IPS-20b (cell line): ENCODE measurements around the gene ALDH16A1.

Experiments used
- H3K27ac ChIP-seq: one replicate; pipeline ENCODE4 v1.5.1; 2013; ENCODE audit warnings: low read length
- H3K27me3 ChIP-seq: 2 replicates; pipeline ENCODE4 v1.6.1; 2013; ENCODE audit warnings: mild to moderate bottlenecking, low read length, inconsistent platforms; ENCODE audit not compliant: insufficient read depth
- H3K36me3 ChIP-seq: 2 replicates; pipeline ENCODE4 v1.6.1; 2013; ENCODE audit warnings: low read depth, mild to moderate bottlenecking, inconsistent platforms, low read length, moderate library complexity; ENCODE audit not compliant: insufficient read depth
- H3K4me1 ChIP-seq: 2 replicates; pipeline ENCODE4 v1.6.1; 2013; ENCODE audit warnings: mild to moderate bottlenecking, control low read depth, inconsistent platforms, low read length, moderate library complexity; ENCODE audit not compliant: insufficient read depth
- H3K4me3 ChIP-seq: 2 replicates; pipeline ENCODE4 v1.5.1; 2013; ENCODE audit warnings: mild to moderate bottlenecking, low read length, inconsistent platforms
- H3K9ac ChIP-seq: 2 replicates; pipeline ENCODE4 v1.6.1; 2013; ENCODE audit warnings: low read depth, mild to moderate bottlenecking, inconsistent platforms, low read length, moderate library complexity
- H3K9me3 ChIP-seq: 2 replicates; pipeline ENCODE4 v1.6.1; 2013; ENCODE audit warnings: mild to moderate bottlenecking, low read depth, low read length, inconsistent platforms; ENCODE audit not compliant: insufficient read depth

Gene ALDH16A1

GRCh38 chr19:49425922-49426592 is 27.0 kb upstream of the ALDH16A1 start:
- H3K27me3 ChIP-seq: peaks cover 97% of the 10 kb centered on the region
- peak overlapping the region; percentile 45 for H3K4me3 ChIP-seq
- H3K9ac ChIP-seq: peak overlapping the region; percentile 16; the same call in 1 of the 2 replicates
- no peaks in the 10 kb centered on the region for H3K36me3 ChIP-seq
- H3K4me1 ChIP-seq: peaks cover 13% of the 10 kb centered on the region; the same call in 1 of the 2 replicates
- no peak overlapping the region for H3K27ac ChIP-seq
- no peaks in the 10 kb centered on the region for H3K9me3 ChIP-seq

- H3K36me3 ChIP-seq: no peaks in the 10 kb centered on the region
- H3K27ac ChIP-seq: no peak overlapping the region
- H3K4me1 ChIP-seq: peaks cover 13% of the 10 kb centered on the region; the same call in 1 of the 2 replicates
- no peak overlapping the region for H3K9ac ChIP-seq
- H3K4me3 ChIP-seq: no peak overlapping the region
- peaks cover 97% of the 10 kb centered on the region for H3K27me3 ChIP-seq
- no peaks in the 10 kb centered on the region for H3K9me3 ChIP-seq
Measured at GRCh38 chr19:49427339-49427738, 25.7 kb upstream of the ALDH16A1 start.

GRCh38 chr19:49427855-49428546 is 25.0 kb upstream of the ALDH16A1 start:
- H3K27me3 ChIP-seq: peaks cover 97% of the 10 kb centered on the region
- peak overlapping the region; percentile 81; the same call in 1 of the 2 replicates for H3K9ac ChIP-seq
- H3K4me3 ChIP-seq: peak overlapping the region; percentile 78
- H3K36me3 ChIP-seq: no peaks in the 10 kb centered on the region
- H3K27ac ChIP-seq: no peak overlapping the region
- H3K4me1 ChIP-seq: peaks cover 13% of the 10 kb centered on the region; the same call in 1 of the 2 replicates
- H3K9me3 ChIP-seq: no peaks in the 10 kb centered on the region

GRCh38 chr19:49428547-49429451 is 24.2 kb upstream of the ALDH16A1 start:
- Histone ChIP-seq H3K27me3 (peaks cover 97% of the 10 kb centered on the region), H3K4me3 (peak overlapping the region; percentile 78), H3K27ac (peak overlapping the region; percentile 60), H3K4me1 (peaks cover 13% of the 10 kb centered on the region; the same call in 1 of the 2 replicates), H3K9me3 (no peaks in the 10 kb centered on the region), H3K9ac (peak overlapping the region; percentile 51; the same call in 1 of the 2 replicates), H3K36me3 (no peaks in the 10 kb centered on the region)

- Histone ChIP-seq H3K27ac (no peak overlapping the region), H3K9me3 (no peaks in the 10 kb centered on the region), H3K9ac (no peak overlapping the region), H3K4me1 (peaks cover 13% of the 10 kb centered on the region; the same call in 1 of the 2 replicates), H3K27me3 (peaks cover 97% of the 10 kb centered on the region), H3K36me3 (no peaks in the 10 kb centered on the region), H3K4me3 (no peak overlapping the region)
Measured at GRCh38 chr19:49430172-49430677, 22.8 kb upstream of the ALDH16A1 start.

GRCh38 chr19:49430678-49431329 is 22.2 kb upstream of the ALDH16A1 start:
- Histone ChIP-seq H3K4me1 (peaks cover 13% of the 10 kb centered on the region; the same call in 1 of the 2 replicates), H3K27ac (no peak overlapping the region), H3K9ac (no peak overlapping the region), H3K36me3 (no peaks in the 10 kb centered on the region), H3K9me3 (no peaks in the 10 kb centered on the region), H3K27me3 (peaks cover 97% of the 10 kb centered on the region), H3K4me3 (no peak overlapping the region)

GRCh38 chr19:49431330-49431749 is 21.7 kb upstream of the ALDH16A1 start:
- Histone ChIP-seq H3K27me3 (peaks cover 97% of the 10 kb centered on the region), H3K27ac (no peak overlapping the region), H3K36me3 (no peaks in the 10 kb centered on the region), H3K9ac (no peak overlapping the region), H3K9me3 (no peaks in the 10 kb centered on the region), H3K4me1 (peaks cover 13% of the 10 kb centered on the region; the same call in 1 of the 2 replicates), H3K4me3 (no peak overlapping the region)

GRCh38 chr19:49432141-49433073 is 20.6 kb upstream of the ALDH16A1 start:
- H3K27me3 ChIP-seq: peaks cover 97% of the 10 kb centered on the region
- no peak overlapping the region for H3K9ac ChIP-seq
- H3K4me1 ChIP-seq: peaks cover 8% of the 10 kb centered on the region; the same call in 1 of the 2 replicates
- H3K4me3 ChIP-seq: peak overlapping the region; percentile 61
- no peak overlapping the region for H3K27ac ChIP-seq
- no peaks in the 10 kb centered on the region for H3K9me3 ChIP-seq
- no peaks in the 10 kb centered on the region for H3K36me3 ChIP-seq

- H3K4me1 ChIP-seq: peaks cover 8% of the 10 kb centered on the region; the same call in 1 of the 2 replicates
- no peak overlapping the region for H3K9ac ChIP-seq
- H3K36me3 ChIP-seq: no peaks in the 10 kb centered on the region
- H3K27me3 ChIP-seq: peaks cover 98% of the 10 kb centered on the region
- peak overlapping the region; percentile 61; the same call in 1 of the 2 replicates for H3K4me3 ChIP-seq
- no peaks in the 10 kb centered on the region for H3K9me3 ChIP-seq
- no peak overlapping the region for H3K27ac ChIP-seq
Measured at GRCh38 chr19:49433240-49433901, 19.7 kb upstream of the ALDH16A1 start.
